NB4 (cell line): ENCODE results near the gene RBM4.

Source experiments
- DNase-seq: peaks from one replicate; pipeline ENCODE4 v3.0.0; 2010; ENCODE audit warnings: low read depth
- H3K4me3 ChIP-seq: one replicate; pipeline ENCODE4 v1.5.1; 2011; ENCODE audit warnings: mild to moderate bottlenecking, low read depth, low read length, moderate library complexity
- MYC ChIP-seq: IDR thresholded peaks from 2 replicates; pipeline ENCODE4 v1.6.1; 2011; ENCODE audit warnings: low read depth, low read length
- POLR2A ChIP-seq: IDR thresholded peaks from 2 replicates; pipeline ENCODE4 v1.6.1; 2011; ENCODE audit warnings: mild to moderate bottlenecking; ENCODE audit not compliant: insufficient read length; ENCODE audit errors: extremely low read depth
- TF ChIP-seq, protein P1 (sequence below): IDR thresholded peaks from 2 replicates; pipeline ENCODE4 v1.6.1; 2011; ENCODE audit warnings: low read depth, low read length
- TF ChIP-seq, protein P2 (sequence below): IDR thresholded peaks from one replicate; pipeline ENCODE4 v1.5.1; 2012; ENCODE audit warnings: low read depth, low read length

RBM4 gene

DNA sequence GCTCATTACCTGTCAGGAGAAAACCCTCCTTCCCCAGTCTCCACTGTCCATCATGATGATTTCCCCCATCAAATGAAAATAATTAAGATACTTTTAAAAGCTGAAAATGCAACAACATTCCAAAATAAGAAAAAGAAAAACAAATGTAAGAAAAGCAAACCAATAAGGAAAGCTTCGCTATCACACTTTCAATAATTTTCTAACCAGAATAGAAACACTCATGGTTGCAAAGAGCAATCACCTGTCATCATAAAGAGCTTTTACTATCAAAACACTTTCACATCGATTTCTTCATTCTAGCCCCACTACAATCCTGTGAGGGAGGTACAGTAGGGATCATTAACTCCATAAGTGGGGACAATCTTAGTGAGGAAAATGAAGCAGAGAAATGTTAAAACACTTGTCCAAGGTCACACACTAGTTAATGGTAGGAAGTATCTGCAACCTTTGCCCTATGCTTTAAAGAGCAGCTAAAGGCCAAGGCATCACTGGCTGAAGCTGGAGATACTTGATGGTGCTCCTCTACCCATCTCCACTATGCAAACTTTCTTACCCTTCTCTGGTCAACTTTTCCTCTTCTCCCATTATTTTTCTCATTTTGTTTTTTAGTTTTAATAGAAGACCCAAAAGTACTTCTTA lies 36.6 kb downstream of the RBM4 start:
- TF ChIP-seq, protein P1, sequence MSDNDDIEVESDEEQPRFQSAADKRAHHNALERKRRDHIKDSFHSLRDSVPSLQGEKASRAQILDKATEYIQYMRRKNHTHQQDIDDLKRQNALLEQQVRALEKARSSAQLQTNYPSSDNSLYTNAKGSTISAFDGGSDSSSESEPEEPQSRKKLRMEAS, result no peak
- TF ChIP-seq, protein P2, sequence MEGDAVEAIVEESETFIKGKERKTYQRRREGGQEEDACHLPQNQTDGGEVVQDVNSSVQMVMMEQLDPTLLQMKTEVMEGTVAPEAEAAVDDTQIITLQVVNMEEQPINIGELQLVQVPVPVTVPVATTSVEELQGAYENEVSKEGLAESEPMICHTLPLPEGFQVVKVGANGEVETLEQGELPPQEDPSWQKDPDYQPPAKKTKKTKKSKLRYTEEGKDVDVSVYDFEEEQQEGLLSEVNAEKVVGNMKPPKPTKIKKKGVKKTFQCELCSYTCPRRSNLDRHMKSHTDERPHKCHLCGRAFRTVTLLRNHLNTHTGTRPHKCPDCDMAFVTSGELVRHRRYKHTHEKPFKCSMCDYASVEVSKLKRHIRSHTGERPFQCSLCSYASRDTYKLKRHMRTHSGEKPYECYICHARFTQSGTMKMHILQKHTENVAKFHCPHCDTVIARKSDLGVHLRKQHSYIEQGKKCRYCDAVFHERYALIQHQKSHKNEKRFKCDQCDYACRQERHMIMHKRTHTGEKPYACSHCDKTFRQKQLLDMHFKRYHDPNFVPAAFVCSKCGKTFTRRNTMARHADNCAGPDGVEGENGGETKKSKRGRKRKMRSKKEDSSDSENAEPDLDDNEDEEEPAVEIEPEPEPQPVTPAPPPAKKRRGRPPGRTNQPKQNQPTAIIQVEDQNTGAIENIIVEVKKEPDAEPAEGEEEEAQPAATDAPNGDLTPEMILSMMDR, result no peak
- TF ChIP-seq MYC, result no peak
- no peak for TF ChIP-seq POLR2A
- H3K4me3 ChIP-seq, result peak overlapping the region; percentile 74
- DNase-seq, result no peak

- peak overlapping the region; percentile 74 for H3K4me3 ChIP-seq
- TF ChIP-seq, protein P1, result no peak
- TF ChIP-seq, protein P2, result no peak
- TF ChIP-seq POLR2A, result no peak
- no peak for TF ChIP-seq MYC
- peak; percentile 73 for DNase-seq
Measured at GRCh38 chr11:66676282-66676919, 37.9 kb downstream of the RBM4 start.

GRCh38 chr11:66676931-66677598 lies 38.6 kb downstream of the RBM4 start:
- peak overlapping the region; percentile 74 for H3K4me3 ChIP-seq
- DNase-seq, result no peak
- TF ChIP-seq, protein P2, result no peak
- TF ChIP-seq, protein P1, result no peak
- TF ChIP-seq POLR2A, result no peak
- TF ChIP-seq MYC, result no peak

GRCh38 chr11:66677599-66678375 lies 39.3 kb downstream of the RBM4 start, which contains the start of gene RBM4B:
TSS of gene RBM4B (minus strand) at chr11:66677887. CDS start at chr11:66677079, 808 bp downstream.
- DNase-seq, result peak; percentile 98
- TF ChIP-seq POLR2A (peak; percentile 71), MYC (peak; percentile 92)
- TF ChIP-seq, protein P2, result no peak
- TF ChIP-seq, protein P1, result peak; percentile 74
- peak within 1 kb of the TSS; percentile 74 for H3K4me3 ChIP-seq

- DNase-seq, result no peak
- TF ChIP-seq POLR2A, result no peak
- no peak for TF ChIP-seq MYC
- TF ChIP-seq, protein P2, result no peak
- TF ChIP-seq, protein P1, result no peak
- H3K4me3 ChIP-seq, result no peak overlapping the region
Measured at GRCh38 chr11:66680966-66681645, 42.6 kb downstream of the RBM4 start.
